NK-92 (cell line): ENCODE data around the gene SLC47A2.
"Not testable (repeated sequence)": the region's sequence is repeated elsewhere in the genome, so short reads cannot be mapped to it uniquely, and the experiment has no call there.

Experiments
- DNase-seq: peaks from one replicate; lab custom pipeline; 2025; ENCODE audit not compliant: unreplicated experiment; lab: John Stamatoyannopoulos, UW

SLC47A2 gene

DNA sequence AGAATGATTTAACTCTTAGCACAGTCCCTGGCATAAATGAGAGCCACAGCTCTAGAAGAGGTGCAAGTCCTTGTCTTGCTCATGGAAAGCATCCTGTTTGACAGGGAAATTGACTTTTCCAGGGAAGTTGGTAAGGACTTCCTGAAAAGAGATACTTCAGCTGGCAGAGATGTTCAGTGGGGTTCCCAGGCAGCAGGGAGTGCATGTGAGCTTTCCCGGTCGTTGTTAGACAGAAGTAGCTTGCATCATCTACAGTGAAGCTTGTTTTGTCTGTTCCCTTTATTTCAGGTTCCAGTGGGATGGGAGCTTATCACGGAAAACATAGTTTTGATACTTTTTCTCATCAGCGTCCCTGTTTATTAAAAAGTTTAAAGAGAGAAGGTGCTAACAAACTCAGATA is 45.0 kb downstream of the SLC47A2 start:
- DNase-seq, result no peak

DNA sequence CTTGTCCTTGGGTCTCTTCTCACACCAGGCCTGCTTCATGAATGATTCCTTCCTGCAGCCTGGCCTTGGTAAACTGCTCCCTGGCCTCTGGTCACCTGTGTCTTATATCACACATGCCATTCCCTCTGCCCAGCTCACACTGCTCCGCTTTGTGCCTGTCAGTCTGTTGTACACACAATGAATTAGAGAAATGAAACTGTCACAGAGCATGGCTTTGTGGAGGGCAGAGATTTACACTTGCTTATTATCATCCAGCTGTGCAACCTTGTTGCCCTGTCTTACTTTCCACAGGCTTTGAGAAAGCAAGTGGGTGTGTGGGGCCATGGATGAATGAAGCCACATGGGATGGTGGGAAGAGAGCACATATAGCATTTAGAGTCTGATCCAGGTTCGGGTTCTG is 45.5 kb downstream of the SLC47A2 start:
- no peak for DNase-seq

GRCh38 chr17:19669680-19670079 is 46.7 kb downstream of the SLC47A2 start:
- not testable (repeated sequence) for DNase-seq

DNA sequence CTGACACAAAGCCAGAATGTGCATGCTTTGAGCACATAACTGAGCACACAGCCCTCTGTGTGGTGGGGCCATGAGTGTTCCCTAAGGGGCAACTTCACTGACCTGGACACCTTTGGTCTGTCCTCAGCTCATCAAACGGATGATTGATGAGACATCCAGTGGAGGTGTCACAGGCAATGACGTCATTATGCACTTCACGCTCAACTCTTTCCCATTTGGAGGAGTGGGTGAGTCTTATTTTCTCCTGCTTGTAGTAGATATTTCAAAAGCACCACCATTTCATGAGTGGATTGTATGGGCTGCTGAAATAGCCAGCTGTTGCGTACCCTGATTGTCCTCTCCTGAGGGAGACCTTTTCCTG is 51.6 kb downstream of the SLC47A2 start:
- no peak for DNase-seq

DNA sequence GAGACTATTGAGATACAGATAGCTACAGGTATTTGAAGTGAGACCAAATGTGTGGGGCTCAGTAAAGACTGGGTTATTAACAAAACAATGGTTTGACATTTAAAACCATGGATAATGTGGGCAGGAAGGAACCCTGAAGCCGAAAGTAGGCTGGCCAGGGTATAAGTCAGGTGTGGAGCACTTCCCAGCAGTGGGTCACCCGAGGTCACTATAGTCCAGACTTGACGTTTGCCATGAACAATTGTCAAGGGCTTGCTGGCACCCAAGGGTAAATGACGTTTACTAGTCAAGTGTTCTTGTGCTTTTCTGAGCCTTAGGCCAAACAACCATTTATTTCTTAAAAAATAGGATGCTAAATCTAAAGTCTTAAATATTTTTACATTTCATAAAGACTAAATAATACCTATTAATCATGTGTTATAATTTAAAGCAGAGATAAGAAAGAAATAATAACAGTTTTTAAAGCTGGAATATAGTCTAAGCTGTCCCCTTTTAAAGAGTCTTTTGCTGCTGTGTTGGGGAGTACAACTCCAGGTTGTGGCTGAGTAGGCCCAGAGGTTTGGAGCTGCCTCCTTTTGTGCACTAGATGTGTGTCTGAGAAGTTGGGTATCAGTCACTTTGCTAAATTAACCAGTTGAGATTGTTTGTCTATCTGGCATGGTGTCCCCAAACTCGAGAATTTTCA is 52.1 kb downstream of the SLC47A2 start:
- no peak for DNase-seq

GRCh38 chr17:19663097-19663496 is 53.3 kb downstream of the SLC47A2 start:
- no peak for DNase-seq

GRCh38 chr17:19661121-19661520 is 55.3 kb downstream of the SLC47A2 start:
- DNase-seq, result no peak

DNA sequence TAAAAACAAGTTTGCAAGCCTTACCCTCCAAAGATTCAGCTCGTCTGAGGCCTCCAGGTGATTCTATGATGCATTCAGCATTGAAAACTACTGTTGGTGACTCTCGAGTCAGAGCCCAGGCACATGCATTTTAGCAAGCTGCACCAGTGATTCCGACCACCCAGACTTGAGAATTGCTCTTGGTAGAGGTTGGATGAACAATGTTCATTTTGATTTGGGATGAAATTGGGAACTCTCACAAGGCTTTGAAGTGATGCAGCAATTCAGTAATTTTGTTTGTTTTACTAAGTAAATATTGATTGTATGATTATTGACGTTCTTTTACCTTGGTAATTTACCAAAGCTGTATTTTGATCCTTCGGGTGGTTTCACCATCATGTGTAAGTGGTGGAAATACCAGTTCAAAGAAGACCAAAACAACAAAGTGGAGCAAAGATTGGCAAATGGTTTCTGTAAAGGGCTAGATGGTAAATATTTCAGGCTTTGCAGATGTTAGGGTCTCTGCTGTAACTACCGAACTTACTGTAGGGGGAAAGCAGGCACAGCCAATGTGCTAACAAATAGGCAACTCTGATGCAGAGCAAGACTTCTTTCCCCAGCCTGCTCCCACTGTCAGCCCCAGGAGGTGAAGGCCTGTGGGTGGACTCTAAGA is 56.0 kb downstream of the SLC47A2 start:
- no peak for DNase-seq

GRCh38 chr17:19659366-19660177 is 56.8 kb downstream of the SLC47A2 start:
- no peak for DNase-seq

- no peak for DNase-seq
Observed at GRCh38 chr17:19656851-19657581, 59.4 kb downstream of the SLC47A2 start.

DNA sequence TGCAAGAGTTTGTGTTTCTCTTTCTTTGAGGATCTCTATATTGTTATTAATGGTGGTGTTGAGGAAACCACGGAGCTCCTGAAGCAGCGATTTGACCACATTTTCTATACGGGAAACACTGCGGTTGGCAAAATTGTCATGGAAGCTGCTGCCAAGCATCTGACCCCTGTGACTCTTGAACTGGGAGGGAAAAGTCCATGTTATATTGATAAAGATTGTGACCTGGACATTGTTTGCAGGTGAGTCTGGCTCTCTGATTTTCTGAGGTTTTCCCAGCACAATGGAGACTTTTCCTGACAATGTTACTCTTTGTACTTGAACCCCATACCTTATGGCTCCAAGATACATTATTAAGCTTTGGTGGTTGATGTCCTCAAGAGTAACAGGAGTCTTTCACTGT is 60.0 kb downstream of the SLC47A2 start:
- no peak for DNase-seq

GRCh38 chr17:19654896-19655295 is 61.5 kb downstream of the SLC47A2 start:
- DNase-seq, result no peak

- DNase-seq, result no peak
Observed at GRCh38 chr17:19654342-19654886, 62.0 kb downstream of the SLC47A2 start.

DNA sequence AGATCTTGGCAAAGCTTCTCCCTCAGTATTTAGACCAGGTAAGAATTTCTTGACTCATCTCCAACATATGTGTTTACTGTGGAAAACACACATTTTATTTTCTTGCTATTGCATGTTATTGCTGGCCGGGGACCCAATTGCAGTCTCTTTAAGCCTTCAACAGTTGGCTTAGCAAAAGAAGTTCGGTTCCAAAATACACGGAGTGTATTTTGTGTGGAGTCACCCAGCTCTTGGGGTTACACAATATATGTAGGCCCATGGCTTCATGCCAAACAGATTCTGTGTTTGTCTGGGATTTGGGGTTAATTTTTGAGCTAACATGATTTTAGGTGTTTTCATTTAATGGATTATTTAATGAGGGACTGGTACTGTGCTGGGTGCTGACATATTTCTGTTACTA is 63.8 kb downstream of the SLC47A2 start:
- DNase-seq, result no peak

- DNase-seq, result no peak
Observed at GRCh38 chr17:19651451-19652238, 64.7 kb downstream of the SLC47A2 start.

DNA sequence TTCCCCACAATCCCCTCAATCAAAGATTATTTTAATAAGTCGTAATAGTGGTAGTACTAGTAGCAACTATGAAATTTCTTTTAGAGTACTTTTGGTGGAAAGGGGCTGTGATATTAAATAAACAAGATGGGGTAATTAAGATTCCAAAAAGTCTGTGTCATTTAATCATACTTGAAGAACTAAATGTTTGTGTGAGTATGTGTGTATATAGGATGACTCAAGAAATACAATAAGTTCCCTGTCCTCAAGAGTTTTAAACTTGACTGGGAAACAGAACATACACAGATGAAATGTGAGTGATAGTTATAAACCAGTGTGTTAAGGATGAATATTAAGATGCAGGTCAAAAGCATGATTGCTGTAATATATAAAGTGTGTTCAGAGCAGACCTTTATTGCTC is 65.6 kb downstream of the SLC47A2 start:
- no peak for DNase-seq

DNA sequence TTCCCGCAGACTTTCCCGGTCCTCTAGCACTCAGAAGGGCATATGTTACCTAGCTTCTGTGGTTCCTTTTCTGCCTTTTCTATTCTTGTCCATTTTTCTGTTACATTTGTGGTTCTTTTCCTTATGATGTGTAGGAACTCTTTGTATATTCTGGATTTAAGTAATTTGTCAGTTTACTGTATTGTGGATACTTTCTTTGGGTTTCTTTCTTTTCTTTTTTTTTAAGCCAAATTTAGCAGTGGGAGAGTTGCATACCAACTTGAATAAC is 67.2 kb downstream of the SLC47A2 start:
- no peak for DNase-seq

DNA sequence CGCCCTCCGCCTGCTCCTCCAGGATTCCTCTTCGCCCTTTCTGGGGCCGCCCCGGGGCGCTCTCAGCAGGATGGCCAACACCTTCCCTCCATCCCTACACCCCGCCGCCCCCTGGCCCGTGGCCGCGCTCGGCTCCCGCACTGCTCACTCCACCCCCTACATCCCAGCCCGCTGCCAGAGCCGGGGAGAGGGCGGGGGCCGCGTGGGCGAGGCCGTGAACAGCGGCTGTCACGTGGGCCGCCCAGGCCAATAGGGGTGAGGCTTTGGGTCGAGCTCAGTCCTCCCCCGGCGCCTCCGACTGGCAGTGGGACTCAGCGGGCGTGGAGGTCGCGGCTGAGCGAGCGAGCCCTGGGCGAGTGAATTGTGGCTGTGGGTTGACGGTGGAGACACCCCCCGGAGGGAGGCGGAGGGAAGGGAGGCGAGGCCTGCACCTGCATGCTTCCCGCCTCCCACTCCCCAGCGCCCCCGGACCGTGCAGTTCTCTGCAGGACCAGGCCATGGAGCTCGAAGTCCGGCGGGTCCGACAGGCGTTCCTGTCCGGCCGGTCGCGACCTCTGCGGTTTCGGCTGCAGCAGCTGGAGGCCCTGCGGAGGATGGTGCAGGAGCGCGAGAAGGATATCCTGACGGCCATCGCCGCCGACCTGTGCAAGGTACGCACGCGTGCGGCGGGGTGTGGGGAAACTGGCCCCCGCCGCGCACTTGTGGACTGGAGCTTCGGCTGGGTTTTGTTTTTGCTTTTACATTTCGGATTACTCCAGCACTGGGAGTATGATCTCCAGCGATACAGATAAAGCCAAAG is 67.7 kb downstream of the SLC47A2 start, which contains the start of gene ALDH3A2:
Gene ALDH3A2 (plus strand): TSS at position 277 of the 799 bp plus-strand sequence. CDS start 221 bp downstream, at position 498.
- DNase-seq, result peak; percentile 48

DNA sequence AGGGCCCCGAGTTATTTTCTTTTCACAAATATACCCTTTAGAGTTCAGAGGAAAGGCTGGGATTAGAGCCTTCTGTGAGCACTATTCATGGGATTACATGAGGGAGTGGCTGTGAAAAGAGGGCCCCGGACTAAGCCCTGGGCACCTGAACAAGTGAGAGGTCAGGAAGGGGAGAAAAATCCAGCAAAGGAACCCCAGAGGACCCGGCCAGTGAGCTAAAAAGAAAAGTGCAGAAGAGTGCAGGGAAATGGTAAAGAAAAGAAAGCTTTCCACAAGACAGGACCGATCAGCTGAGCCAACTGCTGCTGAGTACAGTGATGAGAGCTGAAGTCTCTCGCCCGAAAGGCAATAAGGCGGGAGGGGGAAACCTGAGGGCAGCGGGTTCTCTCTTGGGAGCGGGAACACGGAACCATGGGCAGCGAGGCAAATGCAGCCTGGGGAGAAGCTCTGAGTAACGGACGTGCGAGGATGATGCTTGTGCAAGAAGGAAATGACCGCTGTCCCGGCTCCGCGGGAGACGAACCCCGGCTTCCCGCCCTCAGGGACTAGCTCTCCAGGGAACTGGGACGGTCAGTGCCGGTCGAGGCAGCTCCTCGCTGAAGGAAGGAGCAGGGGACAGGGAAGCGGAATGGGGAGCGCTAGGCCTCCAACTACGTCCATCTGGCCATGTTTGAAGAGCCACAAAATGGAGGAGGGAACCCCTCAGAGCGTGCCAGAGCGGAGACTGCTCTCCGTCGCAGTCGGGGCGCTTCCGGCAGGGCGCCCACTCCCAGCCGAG is 68.5 kb downstream of the SLC47A2 start:
- no peak for DNase-seq
